ENCODE data around the gene GLI3. TPM values are rescaled to one million over a fixed set of nuclear protein-coding genes. Genes with fewer than 3 reads are reported as not detected.

GLI3 gene
- total RNA-seq, 4 donors from 2014 or later, result 3.0 to 9.0 (median 4.2) TPM

DNA sequence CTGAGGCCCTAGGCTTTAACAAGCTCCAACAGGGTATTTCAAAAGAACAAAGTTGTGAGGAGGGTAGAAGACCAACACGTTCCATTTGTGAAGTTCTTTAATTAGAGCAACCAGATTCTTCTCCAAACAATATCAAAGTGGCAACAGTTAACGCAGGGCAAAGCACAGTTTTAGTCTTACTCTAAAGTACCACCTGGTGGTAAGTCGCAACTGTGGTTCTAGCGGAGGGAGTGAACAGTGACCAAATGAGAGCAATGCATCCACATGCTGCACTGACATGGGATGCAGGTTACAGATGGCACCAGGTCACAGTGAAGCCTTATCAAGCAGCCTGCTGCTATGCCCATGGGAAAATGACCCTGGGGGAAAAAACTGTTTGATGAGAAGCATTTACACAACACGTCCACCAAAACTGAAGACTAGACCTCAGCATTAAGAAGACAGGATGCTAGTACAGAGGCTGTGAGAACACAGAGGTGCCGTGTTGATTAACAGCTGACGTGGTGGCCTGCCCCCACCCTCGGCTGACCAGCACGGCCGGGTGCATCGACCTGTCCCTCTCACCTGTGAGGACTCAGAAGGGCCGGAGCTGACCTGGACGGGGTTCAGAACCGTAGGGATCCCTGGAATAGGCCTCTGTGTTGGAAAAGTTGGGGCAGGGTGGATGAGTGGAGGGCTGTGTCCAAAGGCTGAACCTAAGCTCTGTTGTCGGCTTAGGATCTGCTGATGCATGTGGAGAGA is 211.2 kb downstream of the GLI3 start:
- no peak for TF ChIP-seq POLR2A (IDR thresholded peaks at IDR 0.05)
- H3K9me3 ChIP-seq, result no peaks in the 10 kb centered on the region
- no peaks in the 10 kb centered on the region for H3K4me1 ChIP-seq
- H3K36me3 ChIP-seq, result peaks cover 0 to 55% (median 0%) of the 10 kb centered on the region in 3 donors
- intact Hi-C loops (cut with DNase I), result no loop called here
- no peak for DNase-seq
- 86 to 88% methylated on average over 13 to 15 of the region's 15 CpGs for WGBS, 2 donors
- no peaks in the 10 kb centered on the region for H3K27me3 ChIP-seq
- H3K4me3 ChIP-seq, result no peak overlapping the region
- no peak overlapping the region for H3K27ac ChIP-seq

GRCh38 chr7:42024537-42024936 is 212.5 kb downstream of the GLI3 start:
- H3K9me3 ChIP-seq, result no peaks in the 10 kb centered on the region
- 73 to 92% methylated on average over 4 of the region's 4 CpGs for WGBS, 2 donors
- H3K4me3 ChIP-seq, result no peak overlapping the region
- intact Hi-C loops (cut with DNase I), result no loop called here
- no peaks in the 10 kb centered on the region for H3K27me3 ChIP-seq
- no peaks in the 10 kb centered on the region for H3K4me1 ChIP-seq
- TF ChIP-seq CTCF (IDR thresholded peaks at IDR 0.05) (no peak), POLR2A (IDR thresholded peaks at IDR 0.05) (no peak)
- DNase-seq, result no peak
- H3K27ac ChIP-seq, result no peak overlapping the region
- peaks cover 0 to 55% (median 0%) of the 10 kb centered on the region in 3 donors for H3K36me3 ChIP-seq

DNA sequence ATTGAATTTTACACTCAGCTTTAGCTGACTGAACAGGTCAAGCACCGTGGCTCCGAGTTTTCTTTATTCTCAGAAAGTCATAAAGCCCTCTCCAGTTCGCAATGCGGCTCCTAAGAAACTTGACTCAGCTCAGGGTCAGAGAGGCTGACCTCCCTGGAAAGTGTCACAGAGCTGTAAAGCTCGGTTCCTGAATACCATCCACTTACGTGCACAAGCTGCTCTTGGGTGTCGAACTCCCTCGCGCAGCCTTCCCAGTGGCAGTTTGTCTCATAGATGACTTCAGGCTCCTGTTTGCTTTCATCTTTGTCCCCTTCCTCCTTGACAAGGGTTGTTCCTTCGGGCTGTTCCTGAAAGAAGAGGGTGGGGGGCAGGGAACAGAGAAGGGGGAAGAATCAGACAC is 213.7 kb downstream of the GLI3 start:
- TF ChIP-seq POLR2A (IDR thresholded peaks at IDR 0.05) (no peak), CTCF (IDR thresholded peaks at IDR 0.05) (no peak)
- Histone ChIP-seq H3K36me3 (peaks cover 0 to 55% (median 0%) of the 10 kb centered on the region in 3 donors), H3K4me3 (no peak overlapping the region), H3K9me3 (no peaks in the 10 kb centered on the region), H3K27me3 (no peaks in the 10 kb centered on the region), H3K27ac (no peak overlapping the region), H3K4me1 (no peaks in the 10 kb centered on the region)
- 73 to 82% methylated on average over 9 to 10 of the region's 10 CpGs for WGBS, 2 donors
- no peak for DNase-seq
- intact Hi-C loops (cut with DNase I), result no loop called here

DNA sequence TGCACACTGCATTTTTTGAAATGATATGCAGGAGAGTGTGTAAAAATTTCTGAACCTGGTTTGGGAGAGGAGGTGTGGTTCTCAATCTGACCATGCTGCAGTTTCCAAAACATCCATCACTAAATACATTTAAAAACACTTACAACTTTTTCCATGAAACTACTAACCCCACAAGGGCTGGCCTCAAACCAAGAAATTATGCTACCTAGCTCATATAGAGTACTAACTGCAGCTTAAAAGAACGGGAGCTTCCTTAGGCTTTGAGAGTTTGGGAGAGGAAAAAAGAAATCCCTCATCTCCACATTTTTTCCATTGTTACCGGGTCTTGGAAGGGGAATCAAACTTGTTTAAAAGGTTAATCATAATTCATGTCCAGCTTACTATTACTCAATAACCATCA is 214.2 kb downstream of the GLI3 start:
- H3K27me3 ChIP-seq, result no peaks in the 10 kb centered on the region
- TF ChIP-seq CTCF (IDR thresholded peaks at IDR 0.05), result no peak
- no peak for TF ChIP-seq POLR2A (IDR thresholded peaks at IDR 0.05)
- no peaks in the 10 kb centered on the region for H3K9me3 ChIP-seq
- H3K4me3 ChIP-seq, result no peak overlapping the region
- peaks cover 0 to 55% (median 0%) of the 10 kb centered on the region in 3 donors for H3K36me3 ChIP-seq
- WGBS, 2 donors, result 85% methylated on average over 2 of the region's 2 CpGs
- H3K4me1 ChIP-seq, result no peaks in the 10 kb centered on the region
- DNase-seq, result no peak
- intact Hi-C loops (cut with DNase I), result no loop called here
- H3K27ac ChIP-seq, result no peak overlapping the region

DNA sequence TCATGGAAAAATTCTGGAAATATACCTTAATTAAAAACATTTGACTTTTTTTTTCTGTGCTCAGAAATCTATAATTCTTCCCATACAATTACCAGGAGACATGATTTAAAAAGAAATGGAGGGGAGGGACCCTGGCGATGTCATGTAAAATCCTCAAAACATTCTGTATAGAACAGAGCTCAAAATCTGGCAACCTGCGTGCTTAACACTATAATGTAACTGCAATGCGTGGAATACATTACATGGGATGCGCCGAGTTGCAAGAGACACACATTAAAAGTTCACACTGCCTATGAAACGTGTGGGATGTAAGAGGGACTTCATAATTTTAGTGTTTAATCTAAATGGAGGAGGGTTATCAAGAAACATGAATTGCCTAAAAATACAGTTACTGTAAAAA is 215.0 kb downstream of the GLI3 start:
- DNase-seq, result no peak
- intact Hi-C loops (cut with DNase I), result no loop called here
- Histone ChIP-seq H3K27ac (no peak overlapping the region), H3K27me3 (no peaks in the 10 kb centered on the region), H3K4me1 (no peaks in the 10 kb centered on the region), H3K4me3 (no peak overlapping the region), H3K9me3 (no peaks in the 10 kb centered on the region), H3K36me3 (peaks cover 0 to 55% (median 0%) of the 10 kb centered on the region in 3 donors)
- WGBS, 2 donors, result 77 to 79% methylated on average over 6 of the region's 6 CpGs
- TF ChIP-seq CTCF (IDR thresholded peaks at IDR 0.05), result no peak
- TF ChIP-seq POLR2A (IDR thresholded peaks at IDR 0.05), result no peak
